HG02870 (cell line): ENCODE results near the gene SLX4.
"Not testable (repeated sequence)": the region's sequence is repeated elsewhere in the genome, so short reads cannot be mapped to it uniquely, and the experiment has no call there.

ENCODE experiments used
- ATAC-seq: cut with Tn5 transposase; IDR thresholded peaks from one replicate; pipeline ENCODE4 v1.9.1; 2021; ENCODE audit warnings: mild to moderate bottlenecking, moderate library complexity; ENCODE audit not compliant: unreplicated experiment

The SLX4 gene, protein sequence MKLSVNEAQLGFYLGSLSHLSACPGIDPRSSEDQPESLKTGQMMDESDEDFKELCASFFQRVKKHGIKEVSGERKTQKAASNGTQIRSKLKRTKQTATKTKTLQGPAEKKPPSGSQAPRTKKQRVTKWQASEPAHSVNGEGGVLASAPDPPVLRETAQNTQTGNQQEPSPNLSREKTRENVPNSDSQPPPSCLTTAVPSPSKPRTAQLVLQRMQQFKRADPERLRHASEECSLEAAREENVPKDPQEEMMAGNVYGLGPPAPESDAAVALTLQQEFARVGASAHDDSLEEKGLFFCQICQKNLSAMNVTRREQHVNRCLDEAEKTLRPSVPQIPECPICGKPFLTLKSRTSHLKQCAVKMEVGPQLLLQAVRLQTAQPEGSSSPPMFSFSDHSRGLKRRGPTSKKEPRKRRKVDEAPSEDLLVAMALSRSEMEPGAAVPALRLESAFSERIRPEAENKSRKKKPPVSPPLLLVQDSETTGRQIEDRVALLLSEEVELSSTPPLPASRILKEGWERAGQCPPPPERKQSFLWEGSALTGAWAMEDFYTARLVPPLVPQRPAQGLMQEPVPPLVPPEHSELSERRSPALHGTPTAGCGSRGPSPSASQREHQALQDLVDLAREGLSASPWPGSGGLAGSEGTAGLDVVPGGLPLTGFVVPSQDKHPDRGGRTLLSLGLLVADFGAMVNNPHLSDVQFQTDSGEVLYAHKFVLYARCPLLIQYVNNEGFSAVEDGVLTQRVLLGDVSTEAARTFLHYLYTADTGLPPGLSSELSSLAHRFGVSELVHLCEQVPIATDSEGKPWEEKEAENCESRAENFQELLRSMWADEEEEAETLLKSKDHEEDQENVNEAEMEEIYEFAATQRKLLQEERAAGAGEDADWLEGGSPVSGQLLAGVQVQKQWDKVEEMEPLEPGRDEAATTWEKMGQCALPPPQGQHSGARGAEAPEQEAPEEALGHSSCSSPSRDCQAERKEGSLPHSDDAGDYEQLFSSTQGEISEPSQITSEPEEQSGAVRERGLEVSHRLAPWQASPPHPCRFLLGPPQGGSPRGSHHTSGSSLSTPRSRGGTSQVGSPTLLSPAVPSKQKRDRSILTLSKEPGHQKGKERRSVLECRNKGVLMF (N-terminal part only)

DNA sequence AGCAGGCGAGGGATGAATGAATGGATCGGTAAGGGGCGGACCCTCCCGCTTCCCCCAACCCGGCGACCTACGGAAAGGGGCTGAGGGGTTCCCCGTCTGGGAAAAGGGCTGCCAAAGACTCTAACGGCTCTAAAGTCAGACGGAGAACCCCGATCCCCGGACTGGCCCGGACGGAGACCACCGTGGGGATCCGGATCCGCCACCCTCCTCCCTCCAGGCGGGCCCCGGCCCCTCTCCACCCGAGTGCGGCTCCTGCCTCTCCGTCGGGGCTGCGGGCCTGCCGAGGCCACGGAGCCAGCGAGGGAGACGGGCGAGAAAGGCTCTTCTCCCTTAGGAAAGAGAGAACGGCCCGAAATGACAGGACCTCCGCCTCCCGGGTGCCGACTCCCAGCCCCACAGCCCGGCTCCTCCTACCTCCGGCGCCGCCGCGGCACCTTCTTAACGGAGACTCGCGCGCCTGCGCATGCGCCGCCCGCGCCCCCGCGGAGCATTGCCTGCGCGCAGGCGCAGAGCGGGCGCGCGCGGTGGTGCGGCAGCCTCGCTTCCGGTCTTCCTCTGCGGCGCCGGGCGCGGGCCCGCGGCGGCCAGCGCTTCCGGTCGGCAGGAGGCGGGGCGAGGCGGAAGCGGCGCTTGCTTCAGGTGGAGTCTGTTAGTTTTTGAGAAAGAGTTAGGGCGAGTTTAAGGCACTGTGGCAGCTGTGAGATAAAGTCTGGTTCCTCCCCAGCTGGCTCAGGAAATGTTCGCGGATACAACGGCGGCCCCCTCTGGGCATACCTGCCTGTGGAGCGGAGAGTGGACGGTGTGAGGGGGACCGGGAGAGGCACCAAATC lies at the start of gene SLX4:
SLX4 (minus strand) TSS at position 461 of the 830 bp plus-strand sequence. CDS start 2,642 bp downstream, outside the sequence.
- peak; percentile 77 for ATAC-seq

DNA sequence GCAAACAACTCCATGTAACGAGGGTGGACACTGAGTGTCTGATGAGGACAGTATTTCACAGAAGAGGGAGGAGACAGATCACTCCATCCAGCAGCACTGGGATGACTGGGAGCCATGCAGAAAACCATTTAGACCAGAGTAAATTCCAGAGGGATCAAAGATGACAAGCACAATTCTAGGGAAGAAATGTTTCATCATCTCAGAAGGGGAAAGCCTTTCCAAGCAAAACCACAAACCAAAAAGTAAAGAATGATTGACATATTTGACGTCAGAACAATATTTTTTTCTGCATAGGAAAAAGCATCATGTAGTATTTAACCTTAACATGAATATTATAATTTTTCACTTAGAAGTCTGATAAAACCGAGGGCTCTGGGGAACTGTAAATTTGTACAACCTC lies 47.8 kb upstream of the SLX4 start:
- ATAC-seq: no peak

DNA sequence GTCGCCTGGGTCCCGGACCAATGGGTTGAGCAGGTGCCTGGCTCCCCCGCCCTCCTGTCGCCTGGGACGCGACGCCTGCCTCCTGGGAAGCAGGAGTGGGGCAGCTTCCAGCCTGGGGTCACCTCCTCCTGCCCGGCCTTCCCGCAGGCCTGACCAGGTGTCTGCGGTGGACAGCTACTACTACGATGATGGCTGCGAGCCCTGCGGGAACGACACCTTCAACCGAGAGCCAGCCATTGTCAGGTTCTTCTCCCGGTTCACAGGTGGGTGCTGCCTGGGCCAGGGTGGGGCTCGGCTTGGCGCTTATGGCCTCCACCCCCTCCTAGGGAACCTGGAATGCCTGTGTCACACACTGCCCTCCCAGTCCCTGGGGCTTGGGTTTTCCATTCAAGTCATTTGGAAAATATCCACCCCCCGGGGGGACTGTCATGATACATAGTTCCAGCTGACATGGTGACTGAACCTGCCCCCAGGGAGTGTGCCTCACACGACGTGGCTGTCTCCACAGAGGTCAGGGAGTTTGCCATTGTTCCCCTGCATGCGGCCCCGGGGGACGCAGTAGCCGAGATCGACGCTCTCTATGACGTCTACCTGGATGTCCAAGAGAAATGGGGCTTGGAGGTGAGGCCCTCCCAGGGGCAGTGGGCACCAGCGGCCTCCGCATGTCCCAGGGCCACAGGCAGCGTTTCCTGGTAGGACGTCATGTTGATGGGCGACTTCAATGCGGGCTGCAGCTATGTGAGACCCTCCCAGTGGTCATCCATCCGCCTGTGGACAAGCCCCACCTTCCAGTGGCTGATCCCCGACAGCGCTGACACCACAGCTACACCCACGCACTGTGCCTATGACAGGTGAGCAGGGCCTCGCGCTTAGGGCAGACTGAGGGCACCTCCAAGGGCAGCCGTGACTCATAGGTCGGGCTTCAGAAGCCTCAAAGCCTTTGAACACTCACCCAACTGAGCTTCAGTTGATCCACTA lies 45.4 kb upstream of the SLX4 start:
- no peak for ATAC-seq

DNA sequence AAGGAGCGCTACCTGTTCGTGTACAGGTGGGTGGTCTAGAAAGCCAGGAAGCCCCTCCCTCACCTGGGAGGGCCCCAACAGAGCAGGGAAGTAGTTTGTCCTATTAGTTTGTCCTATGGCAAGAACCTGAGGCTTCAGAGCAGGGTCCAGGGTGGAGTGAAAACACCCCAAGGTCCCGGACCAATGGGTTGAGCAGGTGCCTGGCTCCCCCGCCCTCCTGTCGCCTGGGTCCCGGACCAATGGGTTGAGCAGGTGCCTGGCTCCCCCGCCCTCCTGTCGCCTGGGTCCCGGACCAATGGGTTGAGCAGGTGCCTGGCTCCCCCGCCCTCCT lies 44.7 kb upstream of the SLX4 start:
- not testable (repeated sequence) for ATAC-seq

DNA sequence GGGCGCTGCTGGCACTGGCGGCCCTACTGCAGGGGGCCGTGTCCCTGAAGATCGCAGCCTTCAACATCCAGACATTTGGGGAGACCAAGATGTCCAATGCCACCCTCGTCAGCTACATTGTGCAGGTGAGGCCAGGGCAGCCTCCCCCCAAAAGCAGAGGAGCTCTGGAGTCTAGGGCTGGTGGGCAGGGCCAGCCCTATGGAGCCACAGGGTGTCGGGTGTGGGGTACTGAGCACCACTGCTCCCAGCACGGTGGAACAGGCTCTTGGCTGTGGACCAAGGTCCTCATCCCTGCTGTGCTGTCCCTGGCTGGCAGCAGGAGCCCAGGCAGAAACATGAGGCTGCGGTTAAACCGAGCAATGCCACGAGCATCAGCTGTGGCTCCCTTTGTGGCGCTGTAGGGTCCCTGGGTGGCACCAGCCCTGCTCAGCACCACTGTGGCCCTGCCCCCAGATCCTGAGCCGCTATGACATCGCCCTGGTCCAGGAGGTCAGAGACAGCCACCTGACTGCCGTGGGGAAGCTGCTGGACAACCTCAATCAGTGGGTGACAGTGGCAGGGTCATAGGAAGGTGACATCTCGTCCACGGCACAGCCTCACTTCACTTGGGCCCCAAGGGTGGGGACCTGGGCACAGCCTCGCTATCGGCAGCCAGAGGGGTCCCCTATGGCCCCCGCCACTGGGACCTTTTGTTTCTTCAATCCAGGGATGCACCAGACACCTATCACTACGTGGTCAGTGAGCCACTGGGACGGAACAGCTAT lies 44.2 kb upstream of the SLX4 start:
- no peak for ATAC-seq

DNA sequence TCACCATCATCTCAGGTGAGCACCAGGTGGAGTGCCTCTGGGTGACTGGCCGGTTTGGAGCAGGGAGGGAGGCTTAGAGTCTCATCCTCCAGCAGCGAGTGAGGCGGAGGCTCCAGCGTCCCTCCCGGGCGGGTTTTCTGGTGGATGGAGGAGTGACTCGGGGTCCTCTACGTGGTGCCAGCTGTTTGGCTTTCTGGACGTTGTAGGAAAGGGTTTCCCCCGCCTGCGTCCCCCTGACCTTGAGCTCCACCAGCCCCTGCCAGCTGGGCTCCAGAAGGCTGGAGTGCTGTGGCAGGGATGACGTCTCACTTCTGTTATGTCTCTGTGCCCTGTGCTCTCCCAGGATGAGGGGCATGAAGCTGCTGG lies 43.6 kb upstream of the SLX4 start:
- no peak for ATAC-seq

DNA sequence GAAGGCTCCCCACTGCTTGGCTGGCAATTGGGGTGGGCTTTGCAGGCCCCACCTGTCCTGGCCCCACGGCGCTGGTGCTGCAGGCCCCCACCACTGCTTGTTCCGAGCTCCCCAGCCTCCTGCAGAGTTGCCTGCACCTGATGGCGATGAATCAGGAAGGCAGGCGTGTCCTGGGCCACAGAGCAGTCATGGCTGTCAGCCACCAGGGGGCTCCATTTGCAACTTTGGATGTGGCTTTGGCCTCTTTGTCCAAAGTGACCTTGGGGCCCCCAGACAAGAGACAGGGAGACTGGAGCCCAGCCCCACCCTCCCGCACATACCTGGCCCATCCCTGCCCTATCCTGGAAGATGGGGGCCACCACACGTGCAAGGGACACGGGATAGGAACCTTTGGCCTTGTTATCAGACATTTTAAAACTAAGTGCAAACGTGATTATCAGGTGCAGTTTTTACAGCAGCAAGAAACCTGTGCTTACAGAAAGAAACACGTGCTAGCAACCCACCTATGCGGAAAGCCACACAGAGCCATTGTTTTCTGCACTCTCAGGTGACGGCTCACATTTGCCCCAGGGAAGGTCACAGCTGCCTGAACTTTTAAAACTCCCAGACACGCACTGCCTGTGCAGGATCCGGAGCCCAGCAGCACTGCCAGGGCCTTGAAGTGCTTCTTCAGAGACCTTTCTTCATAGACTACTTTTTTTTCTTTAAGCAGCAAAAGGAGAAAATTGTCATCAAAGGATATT lies 43.0 kb upstream of the SLX4 start, which contains the start of gene DNASE1:
DNASE1 (plus strand) TSS at position 443 of the 743 bp plus-strand sequence. CDS start 683 bp downstream, outside the sequence.
- no peak for ATAC-seq

DNA sequence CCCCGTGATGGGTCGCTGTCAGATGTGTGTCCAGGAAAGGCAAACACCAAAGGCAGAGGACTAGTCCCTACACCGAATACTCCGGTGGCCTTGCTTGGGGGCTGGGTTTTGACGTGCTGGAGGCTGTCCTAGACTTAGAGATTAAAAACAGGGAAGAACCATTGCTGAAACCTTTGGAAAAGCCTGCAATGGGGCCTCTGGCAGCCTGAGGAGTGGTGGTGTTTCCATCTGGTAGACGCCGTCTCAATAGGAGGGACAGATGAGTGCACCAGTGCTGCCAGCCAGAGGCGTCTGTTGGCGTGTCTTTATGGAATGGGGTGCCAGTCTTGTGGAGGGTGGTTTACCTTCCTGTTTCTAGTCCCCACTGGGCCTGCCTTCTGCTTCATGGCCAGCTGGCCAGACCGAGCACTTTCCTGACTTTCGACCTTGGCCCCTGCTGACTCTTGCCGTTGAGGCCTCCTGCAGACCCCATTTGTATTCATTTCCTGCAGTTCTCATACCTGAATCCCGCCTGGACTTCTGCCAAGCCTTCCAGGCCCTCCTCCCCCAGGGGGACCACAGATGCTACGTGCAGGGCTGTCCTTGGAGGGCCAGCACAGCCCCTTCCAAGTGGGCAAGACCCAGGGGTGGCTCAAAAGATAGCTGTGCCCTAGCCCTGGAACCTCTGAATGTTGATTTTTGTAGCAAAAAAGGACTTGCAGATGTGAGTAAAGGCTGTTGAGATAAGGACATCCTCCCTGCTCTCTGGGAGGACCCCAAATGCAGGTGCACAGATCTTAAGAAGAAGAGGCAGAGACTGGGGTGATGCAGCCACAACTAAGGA lies 41.2 kb upstream of the SLX4 start:
- no peak for ATAC-seq

DNA sequence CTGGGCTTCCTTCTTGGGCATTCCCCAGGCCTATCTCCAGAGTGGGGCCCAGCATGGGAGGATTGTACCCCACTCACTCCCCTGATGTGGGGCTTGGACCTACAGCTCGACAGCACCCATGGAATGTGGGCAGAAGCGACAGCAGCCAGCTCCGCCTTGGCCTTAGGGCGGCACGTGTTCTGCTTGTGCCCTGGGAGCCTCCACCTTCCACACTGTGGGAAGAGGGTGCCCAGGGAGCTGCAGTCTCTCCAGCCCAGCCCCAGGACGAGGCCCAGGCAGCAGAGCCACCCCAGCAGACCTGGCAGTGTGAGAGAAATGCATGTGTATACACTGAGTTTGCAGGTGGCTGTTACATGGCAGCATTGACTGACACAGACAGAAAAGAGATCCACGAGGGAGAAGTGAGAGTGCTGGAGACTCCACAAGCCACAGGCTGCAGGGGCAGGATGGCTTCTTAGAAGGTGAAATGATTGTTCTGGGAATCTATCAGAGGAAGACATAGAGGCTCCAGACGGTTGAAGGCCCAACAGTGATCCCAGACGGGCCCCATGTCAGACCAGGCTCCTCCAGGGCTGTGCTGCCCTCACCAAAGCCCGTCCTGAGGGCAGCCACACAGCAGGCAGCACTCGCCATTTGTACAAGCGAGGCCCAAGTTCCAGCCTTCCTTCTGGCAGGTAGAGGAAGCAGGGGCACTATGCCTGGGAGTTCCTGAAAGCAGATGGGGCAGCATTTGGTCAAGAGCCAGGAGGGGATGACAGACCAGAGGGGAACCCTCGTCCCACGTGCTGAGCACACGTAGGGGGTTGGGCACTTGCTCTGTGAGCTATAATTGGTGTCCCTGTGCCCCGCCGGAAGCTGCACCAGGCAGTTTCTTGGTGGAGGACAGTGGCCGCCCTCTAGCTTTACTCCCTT lies 40.3 kb upstream of the SLX4 start:
- no peak for ATAC-seq

DNA sequence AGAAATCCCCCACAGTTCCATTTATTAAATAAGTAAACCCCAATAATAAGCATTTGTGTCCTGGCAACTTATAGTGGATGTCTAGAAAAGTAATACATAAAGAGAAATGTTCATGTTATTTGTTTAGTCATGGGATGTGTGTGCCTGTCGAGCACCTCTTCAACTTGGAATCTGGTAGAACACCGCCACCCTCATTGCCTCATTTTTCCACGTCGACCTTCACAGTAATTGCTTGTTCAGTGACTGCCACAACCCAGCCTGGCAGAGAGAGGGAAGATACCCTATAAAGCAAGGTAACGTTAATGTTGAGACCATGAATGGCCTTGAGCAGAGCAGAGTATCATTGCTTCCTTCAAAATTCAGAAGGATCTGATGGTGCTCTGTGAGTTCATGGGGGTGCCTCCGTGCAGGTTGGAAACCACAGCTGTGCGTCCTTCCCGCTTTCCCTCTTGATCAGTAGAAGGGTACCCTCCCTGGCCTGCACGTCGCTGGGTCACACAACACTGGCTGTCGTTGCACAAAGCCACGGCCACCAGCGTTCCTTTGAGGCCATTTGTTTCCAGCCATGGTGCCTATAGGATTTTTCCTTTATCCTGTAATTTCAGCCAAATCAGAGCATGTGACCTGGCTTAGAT lies 39.3 kb upstream of the SLX4 start:
- no peak for ATAC-seq

DNA sequence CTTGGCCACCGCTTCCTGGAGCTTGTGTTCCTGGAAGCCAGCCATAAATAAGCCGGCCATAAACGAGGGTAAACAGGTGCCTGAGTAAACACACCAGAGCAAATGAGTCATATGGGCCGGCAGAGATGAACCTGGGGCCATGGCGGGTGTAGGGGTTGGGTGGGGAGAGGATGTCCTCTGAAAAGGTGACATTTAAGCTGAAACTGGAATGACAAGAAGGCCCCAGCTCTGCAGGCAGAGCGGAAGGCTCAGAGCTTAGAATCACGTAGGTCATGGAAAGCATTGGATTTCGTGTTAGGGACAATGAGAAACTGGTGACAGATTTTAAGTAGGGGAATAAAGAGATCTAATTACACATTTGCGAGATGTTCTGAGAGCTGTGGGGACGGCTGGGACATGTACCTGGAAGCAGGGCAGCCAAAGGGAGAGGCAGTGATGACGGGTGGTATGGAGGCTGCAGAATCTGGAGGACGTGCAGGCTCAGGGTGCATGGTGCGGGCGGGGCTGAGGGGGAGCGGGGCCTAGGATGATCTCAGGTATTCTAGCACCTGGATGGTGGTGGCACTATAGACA lies 35.0 kb upstream of the SLX4 start:
- no peak for ATAC-seq

DNA sequence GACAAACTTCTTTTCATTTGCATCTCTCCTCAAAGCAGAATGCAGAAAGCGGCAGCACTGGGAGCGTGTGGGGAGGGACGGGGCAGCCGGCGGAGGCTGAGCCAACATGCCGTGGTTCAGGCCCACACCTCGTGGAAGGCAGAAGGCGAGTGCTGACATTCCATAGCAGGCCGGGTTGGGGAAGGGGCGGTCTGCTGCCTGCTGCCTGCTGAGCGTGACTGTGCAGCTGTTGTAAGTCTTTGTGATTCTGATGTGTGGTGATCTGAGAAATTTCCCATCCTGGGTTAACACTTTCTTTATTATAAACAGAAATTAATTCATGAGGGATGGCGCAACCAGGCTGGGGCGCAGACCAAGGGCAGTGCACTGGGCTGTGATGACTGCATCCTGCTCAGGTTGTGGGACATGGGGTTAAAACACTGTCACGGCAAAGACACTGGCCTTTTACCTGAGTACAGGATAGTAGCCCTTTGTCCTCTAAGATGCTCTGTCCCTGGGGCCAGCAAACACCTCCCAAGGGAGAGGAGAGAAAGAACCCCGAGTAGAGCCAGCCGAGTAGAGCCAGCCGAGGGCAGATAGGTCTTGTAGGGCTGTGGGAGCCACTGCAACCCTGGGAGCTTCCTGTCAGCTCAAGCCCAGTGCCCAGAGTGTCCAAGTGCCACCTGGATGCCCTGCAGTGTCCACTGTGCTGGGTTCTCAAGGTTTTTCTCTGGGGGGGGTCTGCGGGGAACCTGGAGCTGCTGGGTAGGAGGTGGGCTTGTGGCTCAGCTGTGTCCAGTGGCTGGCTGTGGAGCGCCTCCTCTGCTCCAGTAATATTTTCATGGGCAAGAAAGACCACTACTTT lies 34.3 kb upstream of the SLX4 start:
- ATAC-seq: no peak

DNA sequence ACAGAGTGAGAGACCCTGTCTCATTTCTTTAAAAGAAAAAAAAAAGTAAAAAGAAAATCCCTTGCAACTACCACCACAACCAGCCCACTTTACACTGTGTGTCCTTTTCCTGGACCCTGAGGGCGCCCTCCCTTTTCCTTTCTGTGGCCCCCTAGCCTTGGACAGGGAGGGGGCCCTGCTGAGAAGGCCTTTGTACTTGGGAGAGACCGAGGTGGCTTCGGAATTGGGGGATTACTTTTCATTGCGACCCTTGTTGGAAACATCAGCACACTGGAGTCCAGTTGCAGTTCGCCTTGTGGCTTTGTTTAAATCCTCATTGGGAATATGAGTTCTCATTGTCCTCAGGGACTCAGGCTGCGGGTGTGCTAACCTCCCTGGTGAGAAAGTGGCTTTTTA lies 33.7 kb upstream of the SLX4 start:
- ATAC-seq: no peak

DNA sequence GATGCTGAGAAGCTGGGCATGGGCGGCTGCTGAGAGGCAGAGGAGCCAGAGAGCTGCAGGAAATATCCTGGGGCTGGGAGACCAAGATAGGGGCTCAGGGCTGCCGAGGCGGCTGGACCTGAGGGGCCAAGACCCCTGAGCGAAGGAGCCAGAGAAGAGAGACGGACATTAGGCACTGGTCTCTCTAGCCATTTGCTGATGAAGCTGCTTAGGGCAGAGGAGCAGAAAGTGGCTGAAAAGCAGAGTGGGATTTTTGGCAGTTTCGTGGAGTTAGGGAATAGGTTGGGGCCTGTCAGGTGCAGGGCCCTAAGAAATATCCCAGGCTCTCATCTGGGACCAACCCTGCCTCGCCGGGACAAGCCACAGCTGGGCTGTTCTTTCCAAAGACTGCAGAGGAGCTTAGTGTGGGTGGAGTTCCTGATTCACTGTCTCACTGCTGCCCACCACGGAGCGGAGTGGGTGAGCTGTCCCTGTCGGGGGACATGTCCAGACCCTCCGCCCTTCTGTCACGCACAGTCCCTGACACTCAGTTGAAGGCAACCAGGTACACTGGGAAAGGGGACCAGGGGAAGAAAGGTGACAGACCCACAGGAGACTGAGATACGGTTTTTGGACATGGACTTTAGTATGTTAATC lies 31.8 kb upstream of the SLX4 start:
- ATAC-seq: no peak
